Measurements from ENCODE around the gene SHANK1.

SHANK1 gene

DNA sequence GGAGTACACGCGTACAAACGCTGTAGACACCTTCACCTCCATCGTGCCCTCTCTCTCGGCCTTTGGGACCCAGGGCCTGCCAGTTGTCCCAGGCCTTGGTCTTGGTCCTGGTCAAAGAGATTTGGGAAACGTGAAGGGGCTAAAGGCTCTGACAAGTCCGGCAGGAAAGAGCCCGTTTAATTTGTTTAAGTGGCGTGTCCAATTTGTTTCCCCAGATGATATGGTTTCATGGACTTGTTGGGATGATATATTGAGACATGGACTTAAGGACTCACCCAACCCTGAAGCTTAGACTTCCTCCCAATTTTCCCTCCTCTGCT is 6.3 kb upstream of the SHANK1 start:
- H3K4me3 ChIP-seq (ENCODE audit: control insufficient read depth, low read depth, low read length) = peak overlapping the region; percentile 76
- TF ChIP-seq, protein P1, sequence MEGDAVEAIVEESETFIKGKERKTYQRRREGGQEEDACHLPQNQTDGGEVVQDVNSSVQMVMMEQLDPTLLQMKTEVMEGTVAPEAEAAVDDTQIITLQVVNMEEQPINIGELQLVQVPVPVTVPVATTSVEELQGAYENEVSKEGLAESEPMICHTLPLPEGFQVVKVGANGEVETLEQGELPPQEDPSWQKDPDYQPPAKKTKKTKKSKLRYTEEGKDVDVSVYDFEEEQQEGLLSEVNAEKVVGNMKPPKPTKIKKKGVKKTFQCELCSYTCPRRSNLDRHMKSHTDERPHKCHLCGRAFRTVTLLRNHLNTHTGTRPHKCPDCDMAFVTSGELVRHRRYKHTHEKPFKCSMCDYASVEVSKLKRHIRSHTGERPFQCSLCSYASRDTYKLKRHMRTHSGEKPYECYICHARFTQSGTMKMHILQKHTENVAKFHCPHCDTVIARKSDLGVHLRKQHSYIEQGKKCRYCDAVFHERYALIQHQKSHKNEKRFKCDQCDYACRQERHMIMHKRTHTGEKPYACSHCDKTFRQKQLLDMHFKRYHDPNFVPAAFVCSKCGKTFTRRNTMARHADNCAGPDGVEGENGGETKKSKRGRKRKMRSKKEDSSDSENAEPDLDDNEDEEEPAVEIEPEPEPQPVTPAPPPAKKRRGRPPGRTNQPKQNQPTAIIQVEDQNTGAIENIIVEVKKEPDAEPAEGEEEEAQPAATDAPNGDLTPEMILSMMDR (IDR thresholded peaks at IDR 0.05; ENCODE audit: control insufficient read depth, insufficient read depth, low read depth, low read length, missing control alignments) = no peak
- DNase-seq (ENCODE audit: low read depth) = no peak

DNA sequence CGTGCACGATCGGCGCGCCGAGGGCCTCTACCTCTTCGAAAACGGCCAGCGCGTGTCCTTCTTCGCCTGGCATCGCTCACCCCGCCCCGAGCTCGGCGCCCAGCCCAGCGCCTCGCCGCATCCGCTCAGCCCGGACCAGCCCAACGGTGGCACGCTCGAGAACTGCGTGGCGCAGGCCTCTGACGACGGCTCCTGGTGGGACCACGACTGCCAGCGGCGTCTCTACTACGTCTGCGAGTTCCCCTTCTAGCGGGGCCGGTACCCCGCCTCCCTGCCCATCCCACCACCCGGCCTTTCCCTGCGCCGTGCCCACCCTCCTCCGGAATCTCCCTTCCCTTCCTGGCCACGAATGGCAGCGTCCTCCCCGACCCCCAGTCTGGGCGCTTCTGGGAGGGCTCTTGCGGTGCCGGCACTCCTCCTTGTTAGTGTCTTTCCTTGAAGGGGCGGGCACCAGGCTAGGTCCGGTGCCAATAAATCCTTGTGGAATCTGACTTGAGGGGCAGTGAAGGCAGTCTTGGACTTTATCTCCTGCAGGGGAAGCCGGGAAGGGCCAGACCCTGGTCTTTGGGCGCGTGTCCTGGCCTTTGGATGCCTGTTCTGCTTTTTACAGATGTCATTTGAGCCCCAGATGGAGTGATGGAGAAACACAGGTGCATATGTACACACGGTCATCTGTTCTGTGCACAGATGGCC is 5.8 kb upstream of the SHANK1 start:
- no peak for DNase-seq (ENCODE audit: low read depth)
- H3K4me3 ChIP-seq (ENCODE audit: control insufficient read depth, low read depth, low read length) = peak overlapping the region; percentile 76
- TF ChIP-seq, protein P1 (IDR thresholded peaks at IDR 0.05; ENCODE audit: control insufficient read depth, insufficient read depth, low read depth, low read length, missing control alignments) = no peak

- DNase-seq (ENCODE audit: low read depth) = peak; percentile 97
- TF ChIP-seq, protein P1 (IDR thresholded peaks at IDR 0.05; ENCODE audit: control insufficient read depth, insufficient read depth, low read depth, low read length, missing control alignments) = peak; percentile 49
- peak overlapping the region; percentile 88 for H3K4me3 ChIP-seq (ENCODE audit: control insufficient read depth, low read depth, low read length)
These were observed 5.1 kb upstream of the SHANK1 start for GRCh38 chr19:50724522-50725217.

- H3K4me3 ChIP-seq (ENCODE audit: control insufficient read depth, low read depth, low read length) = peak overlapping the region; percentile 88
- TF ChIP-seq, protein P1 (IDR thresholded peaks at IDR 0.05; ENCODE audit: control insufficient read depth, insufficient read depth, low read depth, low read length, missing control alignments) = no peak
These were observed 4.3 kb upstream of the SHANK1 start for GRCh38 chr19:50723735-50724521.

GRCh38 chr19:50723069-50723468 is 3.5 kb upstream of the SHANK1 start, which contains the start of gene CLEC11A:
Gene CLEC11A (plus strand): TSS chr19:50723364. CDS start chr19:50723526, 162 bp downstream.
- peak; percentile 44 for DNase-seq (ENCODE audit: low read depth)
- TF ChIP-seq, protein P1 (IDR thresholded peaks at IDR 0.05; ENCODE audit: control insufficient read depth, insufficient read depth, low read depth, low read length, missing control alignments) = no peak
- H3K4me3 ChIP-seq (ENCODE audit: control insufficient read depth, low read depth, low read length) = peak within 1 kb of the TSS; percentile 88

More at GRCh38 chr19:50723735-50724521, 4.3 kb upstream of the SHANK1 start:
- DNase-seq (ENCODE audit: low read depth) = no peak

DNA sequence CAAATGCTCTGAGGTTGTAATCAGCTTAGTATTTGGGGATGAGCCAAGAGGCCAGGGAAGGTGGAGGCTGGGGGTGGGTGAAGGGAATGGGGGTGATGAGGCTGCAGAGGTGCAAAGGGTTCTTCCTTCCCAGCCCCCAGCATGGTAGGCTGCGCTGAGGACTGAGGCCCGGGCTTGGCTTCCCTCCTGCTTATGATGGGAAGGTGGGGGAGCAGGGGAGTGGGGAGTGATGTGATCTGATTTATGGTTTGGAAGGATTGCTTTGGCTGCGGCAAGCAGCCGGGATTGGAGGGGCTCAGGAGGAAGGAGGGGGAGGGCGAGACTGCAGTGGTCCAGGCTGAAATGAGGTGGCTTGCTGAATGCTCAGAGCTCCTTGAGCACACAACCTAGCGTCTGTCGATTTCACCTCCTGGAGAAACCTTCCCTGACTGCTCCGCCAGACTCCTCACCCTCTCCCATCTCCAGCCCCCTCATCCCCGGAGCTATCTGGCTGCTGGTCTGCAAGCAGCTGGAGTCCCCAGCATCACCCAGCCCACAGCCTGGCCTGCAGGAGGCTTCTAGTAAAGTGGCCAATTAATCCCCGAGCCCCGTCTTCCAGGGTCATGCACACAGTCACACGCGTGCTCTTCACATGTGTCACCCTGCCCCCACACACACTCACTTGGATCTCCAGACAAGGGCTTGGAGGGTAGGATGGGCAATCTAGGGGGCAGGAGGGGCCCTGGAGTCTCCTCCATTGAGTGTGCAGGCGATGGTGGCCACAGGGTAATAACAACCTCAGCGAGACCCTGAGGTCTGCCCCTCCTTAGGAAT is 2.8 kb upstream of the SHANK1 start:
- H3K4me3 ChIP-seq (ENCODE audit: control insufficient read depth, low read depth, low read length) = peak overlapping the region; percentile 88
- DNase-seq (ENCODE audit: low read depth) = no peak
- TF ChIP-seq, protein P1 (IDR thresholded peaks at IDR 0.05; ENCODE audit: control insufficient read depth, insufficient read depth, low read depth, low read length, missing control alignments) = no peak

All from AG09309 (cell line).